Motor neuron (in vitro differentiated cells): ENCODE measurements around the gene CSK. TPM values are rescaled to one million over a fixed set of nuclear protein-coding genes. Genes with fewer than 3 reads are reported as not detected.

Experiments
- ATAC-seq, 8 experiments: fragments of 200-7000 bp; cut with Tn5 transposase; replicated peaks in 6 of 8; 2 replicates each; pipeline ENCODE4 v1.8.0; 2021; ENCODE audit warnings: mild to moderate bottlenecking in 8 of 8, moderate library complexity in 8 of 8
- H3K27ac ChIP-seq, 2 donors: fragments of 250-450 bp; sonication (Bioruptor Pico); 2 replicates each; pipeline ENCODE4 v1.9.0; 2021; ENCODE audit warnings: antibody characterized with exemption in 2 of 2, mild to moderate bottlenecking in 2 of 2, moderate library complexity in 1 of 2
- H3K4me1 ChIP-seq, 2 donors: fragments of 250-450 bp; sonication (Bioruptor Pico); replicated peaks in 1 of 2; 2 replicates each; pipeline ENCODE4 v1.6.1; 2021; ENCODE audit warnings: antibody characterized with exemption in 2 of 2, mild to moderate bottlenecking in 2 of 2, moderate library complexity in 1 of 2
- H3K4me3 ChIP-seq, 5 donors: fragments of 250-450 bp; sonication (Bioruptor Pico); 2 replicates each; pipeline ENCODE4 v1.9.0; 2021; ENCODE audit warnings: antibody characterized with exemption in 5 of 5, mild to moderate bottlenecking in 5 of 5, moderate library complexity in 4 of 5
- WGBS, 10 experiments: fragments of 450-650 bp; shearing (Covaris generic); methylation state at CpG; one replicate each; pipeline ENCODE4 v1.0.0; 2022; 5-methylcytosine and 5-hydroxymethylcytosine counted together
- in situ Hi-C, 9 experiments: fragments of 400-800 bp; cut with MboI; loops; one replicate each; pipeline ENCODE4 v1.15.0; 2021; ENCODE audit warnings: low sequenced_read_pairs in 9 of 9, low pct_unique_long_range_greater_than_20kb in 2 of 9; ENCODE audit not compliant: unreplicated experiment in 9 of 9
- total RNA-seq, 8 experiments: library from RNA; unstranded; fragments of 300-600 nt; gene quantifications; 2 replicates each; pipeline versions ENCODE4 v1.2.3 to v1.2.4, GENCODE V29; 2022

CSK gene
- total RNA-seq, 8 experiments from 2014 or later = 15.6 to 155 (median 27.0) TPM

DNA sequence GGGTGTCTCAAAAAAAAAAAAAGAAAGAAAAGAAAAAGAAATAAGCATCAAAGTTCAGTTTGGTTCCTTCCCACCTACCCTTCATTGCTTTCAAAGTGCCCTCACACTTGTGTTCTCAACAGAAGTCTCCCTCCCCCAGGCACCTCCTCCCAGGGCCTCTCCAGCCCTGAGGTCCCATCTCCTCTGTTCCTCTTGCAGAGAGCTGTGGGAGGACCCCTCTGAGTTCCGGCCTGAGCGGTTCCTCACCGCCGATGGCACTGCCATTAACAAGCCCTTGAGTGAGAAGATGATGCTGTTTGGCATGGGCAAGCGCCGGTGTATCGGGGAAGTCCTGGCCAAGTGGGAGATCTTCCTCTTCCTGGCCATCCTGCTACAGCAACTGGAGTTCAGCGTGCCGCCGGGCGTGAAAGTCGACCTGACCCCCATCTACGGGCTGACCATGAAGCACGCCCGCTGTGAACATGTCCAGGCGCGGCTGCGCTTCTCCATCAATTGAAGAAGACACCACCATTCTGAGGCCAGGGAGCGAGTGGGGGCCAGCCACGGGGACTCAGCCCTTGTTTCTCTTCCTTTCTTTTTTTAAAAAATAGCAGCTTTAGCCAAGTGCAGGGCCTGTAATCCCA is 27.2 kb upstream of the CSK start:
- in situ Hi-C loops = loop anchor here in 4 of 9 experiments (25.0 kb wide), 3 partner anchors 117 to 367 kb away; partner anchors contain the start of gene COX5A (in 1 of the 4)
- 72 to 100% (median 83%) methylated on average over 1 to 6 of the region's 20 CpGs; no CpG with 5 or more reads in 4 of the 10 experiments for WGBS, 10 experiments
- no peak for ATAC-seq
- H3K27ac ChIP-seq = no peak overlapping the region
- H3K4me3 ChIP-seq = no peak overlapping the region
- no peaks in the 10 kb centered on the region for H3K4me1 ChIP-seq

DNA sequence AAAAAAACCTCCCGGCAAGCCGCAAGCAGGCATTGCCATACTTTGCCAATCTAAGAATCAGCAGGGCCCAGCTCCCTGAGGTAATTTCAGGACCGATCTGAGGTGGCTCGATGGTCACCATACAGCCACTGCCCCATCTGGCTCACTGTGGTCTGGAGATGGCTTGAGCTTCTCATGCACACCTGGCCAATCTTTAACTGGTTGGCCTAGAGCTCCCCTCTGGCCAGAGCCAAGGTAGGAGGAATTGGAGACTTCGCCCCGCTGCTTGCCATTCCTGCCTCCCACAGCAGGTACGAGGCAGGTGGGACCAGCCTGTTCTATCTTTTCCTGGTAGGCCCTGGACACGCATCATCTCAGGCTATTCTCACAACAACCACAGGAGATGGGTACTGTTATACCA is 23.1 kb upstream of the CSK start:
- no peak for ATAC-seq
- H3K27ac ChIP-seq = no peak overlapping the region
- no peaks in the 10 kb centered on the region for H3K4me1 ChIP-seq
- in situ Hi-C loops = loop anchor here in 4 of 9 experiments (25.0 kb wide), 3 partner anchors 121 to 371 kb away; partner anchors contain the start of gene COX5A (in 1 of the 4)
- 17 to 100% (median 96%) methylated on average over 1 to 6 of the region's 8 CpGs; no CpG with 5 or more reads in 4 of the 10 experiments for WGBS, 10 experiments
- no peak overlapping the region for H3K4me3 ChIP-seq

DNA sequence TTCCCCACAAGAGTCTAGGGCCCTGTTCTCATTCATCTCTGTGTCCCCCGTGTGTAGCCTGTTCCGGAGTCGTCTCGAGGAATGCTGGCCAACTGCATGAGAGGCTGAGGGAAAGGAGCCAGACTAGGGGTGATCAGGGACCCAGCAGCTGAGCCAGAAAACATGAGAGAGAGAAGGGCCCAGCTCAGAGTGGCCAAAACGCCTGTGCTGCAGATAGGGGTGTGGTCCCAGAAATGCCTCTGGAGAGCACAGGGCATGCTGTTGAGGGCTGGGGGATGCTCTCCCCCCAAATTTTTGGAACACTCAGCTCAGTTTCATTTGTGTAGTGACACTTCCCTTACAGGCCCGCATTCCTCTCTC is 19.1 kb upstream of the CSK start:
- ATAC-seq = peak in 1 of 8 experiments; percentile 8

DNA sequence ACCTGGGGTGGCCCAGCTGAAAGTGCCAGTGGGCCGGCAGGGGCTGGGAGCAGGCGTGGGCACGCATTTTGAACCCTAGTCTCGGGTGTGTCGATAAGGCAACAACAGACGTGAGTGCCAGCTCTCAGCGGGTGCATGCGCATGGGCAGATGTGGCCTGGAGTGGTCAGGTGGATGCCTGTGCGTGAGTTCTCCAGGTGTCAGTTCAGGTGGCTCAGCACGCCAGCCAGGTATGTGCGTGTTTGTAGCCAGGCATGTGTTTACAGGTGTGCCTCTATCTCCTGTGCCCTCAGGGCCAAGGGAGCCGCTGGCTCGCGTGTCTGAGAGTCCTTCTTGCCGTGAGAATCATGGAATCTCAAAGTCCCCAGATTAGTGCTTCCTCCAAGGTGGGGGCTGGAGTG is 18.5 kb upstream of the CSK start:
- H3K27ac ChIP-seq = no peak overlapping the region
- H3K4me1 ChIP-seq = no peaks in the 10 kb centered on the region
- in situ Hi-C loops = loop anchor here in 7 of 9 experiments (10.0 to 25.0 kb wide), 5 partner anchors 119 to 376 kb away; partner anchors contain the start of gene COX5A (in 1 of the 7)
- H3K4me3 ChIP-seq = no peak overlapping the region
- 96% methylated on average over 4 of the region's 15 CpGs; no CpG with 5 or more reads in 9 of the 10 experiments for WGBS, 10 experiments
- peak in 1 of 8 experiments; percentile 10 for ATAC-seq

More for the DNA sequence above, 19.1 kb upstream of the CSK start:
- Histone ChIP-seq H3K27ac (no peak overlapping the region), H3K4me1 (no peaks in the 10 kb centered on the region), H3K4me3 (no peak overlapping the region)
- in situ Hi-C loops = loop anchor here in 7 of 9 experiments (10.0 to 25.0 kb wide), 5 partner anchors 118 to 375 kb away; partner anchors contain the start of gene COX5A (in 1 of the 7)
- WGBS, 10 experiments = 57 to 80% (median 70%) methylated on average over 1 to 2 of the region's 6 CpGs; no CpG with 5 or more reads in 5 of the 10 experiments

DNA sequence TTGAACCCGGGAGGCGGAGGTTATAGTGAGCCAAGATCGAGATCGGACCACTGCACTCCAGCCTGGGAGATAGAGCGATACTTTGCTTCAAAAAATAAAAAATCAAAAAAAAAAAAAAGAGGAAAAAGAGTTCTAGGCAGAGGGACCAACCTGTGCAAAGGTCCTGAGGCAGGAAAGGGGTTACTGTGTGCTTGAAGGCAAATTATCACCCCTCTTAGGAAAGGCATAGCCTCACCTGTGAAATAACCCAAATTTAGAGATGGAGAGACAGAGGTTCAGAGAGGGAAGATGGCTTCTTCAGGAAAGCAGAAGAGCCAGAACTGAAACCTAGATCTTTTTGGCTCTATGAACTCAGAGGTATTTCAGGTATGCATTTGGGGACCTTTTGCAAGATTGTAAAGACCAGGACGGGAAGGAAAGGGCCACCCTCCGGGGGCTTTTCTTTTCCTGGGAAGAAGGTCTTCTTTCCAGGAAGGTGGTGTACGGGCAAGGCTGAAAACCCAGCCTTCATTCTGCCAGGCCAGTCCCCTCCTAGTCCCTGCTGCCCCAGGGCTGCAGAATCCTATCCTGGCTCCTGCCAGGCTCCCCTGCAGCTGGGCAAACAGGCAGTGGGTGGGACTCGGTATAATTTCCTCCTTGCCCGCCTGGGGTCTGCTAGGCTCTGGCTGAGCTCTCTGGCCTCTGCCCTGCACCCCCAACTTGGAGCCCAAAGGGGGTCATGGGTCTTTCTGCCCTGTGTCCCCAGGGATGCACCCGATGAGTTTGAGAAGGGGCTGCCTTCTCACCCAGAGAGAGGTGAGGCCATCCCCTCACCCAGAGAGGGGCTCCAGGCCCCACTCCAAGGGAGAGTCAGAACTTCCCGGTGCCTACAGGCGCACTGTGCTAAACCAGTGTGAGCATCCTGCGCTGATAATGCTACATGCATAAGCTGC is 14.4 kb upstream of the CSK start:
- no peak overlapping the region for H3K4me3 ChIP-seq
- WGBS, 10 experiments = 32 to 92% (median 87%) methylated on average over 2 to 8 of the region's 14 CpGs; no CpG with 5 or more reads in 1 of the 10 experiments
- no peak overlapping the region for H3K27ac ChIP-seq
- in situ Hi-C loops = loop anchor here in 7 of 9 experiments (10.0 to 25.0 kb wide), 5 partner anchors 123 to 380 kb away; partner anchors contain the start of gene COX5A (in 1 of the 7)
- peaks cover 9 to 12% of the 10 kb centered on the region in 2 donors for H3K4me1 ChIP-seq
- ATAC-seq = no peak

DNA sequence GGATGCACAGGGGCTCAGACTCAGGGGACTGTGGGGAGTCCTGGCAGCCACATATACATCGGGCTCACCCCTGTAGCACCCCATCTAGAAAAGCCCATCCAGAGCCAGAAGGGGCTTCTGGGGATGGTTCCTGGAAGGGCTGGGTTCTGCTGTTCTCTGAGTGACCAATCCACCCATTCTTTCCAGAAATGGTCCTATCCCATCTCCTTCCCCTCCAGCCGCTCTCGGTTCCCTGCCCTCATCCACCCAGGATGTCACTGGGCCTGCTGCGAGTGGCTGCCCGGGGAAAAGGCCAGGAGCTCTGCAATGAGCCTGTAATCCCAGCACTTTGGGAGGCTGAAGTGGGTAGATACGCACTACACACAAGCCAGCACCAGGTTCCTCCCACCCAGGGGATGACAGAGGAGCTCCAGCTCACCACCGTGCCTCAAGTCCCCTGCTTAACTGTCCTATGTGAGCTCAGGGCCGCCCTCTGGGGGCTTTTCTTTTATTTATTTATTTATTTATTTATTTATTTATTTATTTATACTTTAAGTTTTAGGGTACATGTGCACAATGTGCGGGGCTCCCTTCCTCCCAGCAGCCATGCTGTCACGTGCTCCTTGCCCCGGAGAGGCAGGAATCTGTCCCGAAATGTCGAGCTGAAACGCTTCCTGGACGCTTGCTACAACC is 13.6 kb upstream of the CSK start:
- ATAC-seq = peak in 5 of 8 experiments; percentile 1 to 7 (median 4)
- 0 to 46% (median 12%) methylated on average over 2 to 11 of the region's 15 CpGs; no CpG with 5 or more reads in 5 of the 10 experiments for WGBS, 10 experiments
- H3K4me1 ChIP-seq = peaks cover 11 to 12% of the 10 kb centered on the region in 2 donors

DNA sequence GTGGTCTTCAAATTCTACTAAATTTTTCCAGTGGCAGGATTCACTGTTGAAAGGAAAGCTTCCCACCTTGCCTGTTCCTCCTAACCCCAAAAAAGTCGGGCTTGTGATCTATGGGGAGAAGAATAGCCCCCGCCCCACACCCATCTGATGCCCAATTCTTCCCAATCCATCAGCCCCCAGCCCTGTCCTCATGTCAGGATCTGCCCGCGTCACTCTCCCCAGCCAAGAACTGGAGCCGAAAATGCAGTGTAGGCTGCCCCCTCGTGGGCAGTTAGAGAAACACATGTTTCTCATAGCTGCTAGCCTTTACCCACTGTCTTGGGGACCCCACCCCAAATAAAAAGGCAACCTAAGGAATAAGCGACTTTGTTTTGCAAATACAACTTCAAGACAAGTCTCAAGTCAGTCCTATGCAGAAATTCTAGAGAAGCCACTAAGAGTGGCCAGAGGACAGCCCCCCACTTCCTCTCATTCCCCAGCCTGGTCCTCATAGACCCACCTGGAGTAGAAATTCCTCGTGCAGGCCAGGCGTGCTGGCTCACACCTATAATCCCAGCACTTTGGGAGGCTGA is 13.0 kb upstream of the CSK start:
- in situ Hi-C loops = loop anchor here in 7 of 9 experiments (10.0 to 25.0 kb wide), 5 partner anchors 124 to 382 kb away; partner anchors contain the start of gene COX5A (in 1 of the 7)
- Histone ChIP-seq H3K27ac (no peak overlapping the region), H3K4me1 (peaks cover 15 to 17% of the 10 kb centered on the region in 2 donors), H3K4me3 (no peak overlapping the region)
- 0 to 11% (median 4%) methylated on average over 1 to 7 of the region's 9 CpGs; no CpG with 5 or more reads in 4 of the 10 experiments for WGBS, 10 experiments
- ATAC-seq = peak; percentile 20 to 61 (median 48)

More for the DNA sequence above, 13.6 kb upstream of the CSK start:
- Histone ChIP-seq H3K4me3 (no peak overlapping the region), H3K27ac (no peak overlapping the region)
- in situ Hi-C loops = loop anchor here in 7 of 9 experiments (10.0 to 25.0 kb wide), 5 partner anchors 123 to 381 kb away; partner anchors contain the start of gene COX5A (in 1 of the 7)

DNA sequence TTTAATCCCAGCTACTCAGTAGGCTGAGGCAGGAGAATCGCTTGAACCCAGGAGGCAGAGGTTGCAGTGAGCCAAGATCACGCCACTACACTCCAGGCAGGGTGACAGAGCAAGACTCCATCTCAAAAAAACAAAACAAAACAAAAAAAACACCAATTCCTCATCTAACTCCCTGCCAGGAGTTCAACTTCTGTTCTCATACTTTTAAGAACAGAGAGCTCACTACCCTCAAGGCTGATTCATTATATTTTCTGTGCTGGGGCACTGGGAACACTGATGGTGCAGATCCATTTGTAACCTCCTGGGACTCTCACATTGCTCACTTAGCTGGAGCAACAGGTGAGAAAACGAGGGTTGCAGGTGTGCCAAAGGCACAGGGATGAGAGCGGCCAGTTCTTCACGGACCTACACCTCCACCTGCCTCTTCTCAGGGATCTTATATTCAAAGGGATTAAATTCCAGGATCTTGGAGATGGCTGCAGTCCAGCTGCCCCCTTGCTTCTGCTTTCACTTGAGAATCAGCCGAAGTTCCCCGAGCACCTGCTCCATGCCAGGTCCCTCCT is 12.3 kb upstream of the CSK start:
- no peak for ATAC-seq

DNA sequence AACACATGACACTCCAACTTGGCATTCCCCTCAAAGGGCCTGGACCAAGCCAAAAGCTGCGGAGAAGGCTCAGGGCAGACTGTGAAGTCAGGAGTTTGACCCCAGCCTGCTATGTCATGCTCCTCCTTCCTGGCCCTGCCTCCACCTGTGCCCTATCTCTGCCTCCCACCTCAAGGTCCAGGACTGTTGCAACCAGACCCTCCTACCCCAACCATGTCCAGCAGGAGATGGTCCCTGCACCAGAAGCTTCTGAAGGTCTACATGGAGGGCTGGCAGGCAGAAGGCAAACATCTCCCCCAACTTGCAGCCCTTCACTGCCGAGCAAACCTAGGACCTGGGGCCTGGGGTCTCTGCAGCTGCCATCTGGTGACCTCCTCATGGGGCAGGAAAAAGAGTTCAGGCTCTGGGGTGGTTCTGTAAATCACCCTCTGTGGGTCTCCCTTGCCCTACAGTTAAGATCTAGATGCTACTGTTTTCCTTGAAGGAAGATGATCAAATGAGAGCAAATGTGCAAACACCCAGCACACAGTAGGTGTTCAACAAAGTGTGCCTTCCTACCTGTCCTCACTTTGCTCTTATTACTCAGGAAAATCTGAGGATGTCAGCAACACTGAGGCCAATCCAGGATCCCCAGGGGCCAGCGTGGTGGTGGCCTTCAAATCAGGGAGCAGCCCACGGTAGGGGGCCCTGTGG is 11.5 kb upstream of the CSK start:
- Histone ChIP-seq H3K4me1 (peaks cover 15 to 17% of the 10 kb centered on the region in 2 donors), H3K4me3 (no peak overlapping the region), H3K27ac (no peak overlapping the region)
- WGBS, 10 experiments = 20 to 86% (median 57%) methylated on average over 1 to 2 of the region's 4 CpGs; no CpG with 5 or more reads in 5 of the 10 experiments
- in situ Hi-C loops = loop anchor here in 5 of 9 experiments (10.0 to 25.0 kb wide), 5 partner anchors 133 to 383 kb away; partner anchors contain the start of genes COX5A (in 1 of the 5) and RPP25 (in 1 of the 5)
- ATAC-seq = no peak

More for the DNA sequence above, 12.3 kb upstream of the CSK start:
- H3K4me3 ChIP-seq = no peak overlapping the region
- 22 to 100% (median 48%) methylated on average over 1 to 6 of the region's 7 CpGs; no CpG with 5 or more reads in 3 of the 10 experiments for WGBS, 10 experiments
- no peak overlapping the region for H3K27ac ChIP-seq
- peaks cover 15 to 17% of the 10 kb centered on the region in 2 donors for H3K4me1 ChIP-seq
- in situ Hi-C loops = loop anchor here in 8 of 9 experiments (10.0 to 25.0 kb wide), 7 partner anchors 125 to 382 kb away; partner anchors contain the start of genes COX5A (in 1 of the 8) and RPP25 (in 1 of the 8)

DNA sequence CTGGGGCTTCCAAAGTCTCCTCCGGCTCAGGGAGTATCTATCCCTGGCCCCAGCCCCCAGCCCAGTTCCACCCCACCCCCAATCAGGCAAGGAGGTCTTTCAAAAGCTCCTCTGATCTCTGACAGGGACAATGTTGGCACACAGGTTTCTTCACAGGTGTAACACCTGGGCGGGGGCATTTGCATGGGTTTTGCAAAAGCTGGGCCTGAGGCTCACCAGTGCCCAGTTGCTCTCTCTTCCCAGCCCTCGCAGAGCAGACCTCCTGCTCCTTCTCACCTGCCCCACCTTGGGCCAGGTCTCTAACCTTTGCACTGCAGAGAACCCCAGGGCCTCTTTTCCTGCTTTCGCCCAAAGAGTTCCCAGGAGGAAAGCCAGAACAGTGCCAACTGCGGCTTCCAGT is 8.6 kb upstream of the CSK start:
- in situ Hi-C loops = loop anchor here in 5 of 9 experiments (10.0 to 25.0 kb wide), 5 partner anchors 136 to 386 kb away; partner anchors contain the start of genes COX5A (in 1 of the 5) and RPP25 (in 1 of the 5)
- no peak for ATAC-seq
- Histone ChIP-seq H3K4me3 (no peak overlapping the region), H3K27ac (no peak overlapping the region), H3K4me1 (peaks cover 30 to 32% of the 10 kb centered on the region in 2 donors)
- WGBS, 10 experiments = 40 to 83% (median 75%) methylated on average over 1 to 2 of the region's 5 CpGs; no CpG with 5 or more reads in 5 of the 10 experiments
